ENCODE measurements around the gene ADAP1. TPM values are rescaled to one million over a fixed set of nuclear protein-coding genes. Genes with fewer than 3 reads are reported as not detected.

ADAP1 gene
- polyA plus RNA-seq, 3 donors = 49.1 to 117 (median 72.2) TPM

GRCh38 chr7:938546-939185 is 15.8 kb downstream of the ADAP1 start:
- H3K79me2 ChIP-seq (ENCODE audit: insufficient read depth, low read length) = peaks cover 75% of the 10 kb centered on the region

GRCh38 chr7:937856-938484 is 16.5 kb downstream of the ADAP1 start:
- peaks cover 26 to 31% of the 10 kb centered on the region in 2 donors for H3K4me1 ChIP-seq (ENCODE audit: control insufficient read depth in 1 of 2, insufficient read depth in 2 of 2, low read length in 2 of 2)
- H3K9me3 Mint-ChIP-seq = peaks cover 0 to 3% (median 0%) of the 10 kb centered on the region in 7 donors
- intact Hi-C loops (cut with micrococcal nuclease) = no loop called here
- H3K4me3 ChIP-seq (replicated peaks in 1 of 3; ENCODE audit: low read depth in 2 of 3, low read length in 3 of 3) = no peak overlapping the region
- H2AFZ ChIP-seq (ENCODE audit: insufficient read depth, low read depth, low read length, poor library complexity, severe bottlenecking) = no peak overlapping the region
- no peak overlapping the region for H3K9ac ChIP-seq (ENCODE audit: insufficient read depth, low read length, poor library complexity, severe bottlenecking)
- no peak overlapping the region for H3K27ac ChIP-seq (ENCODE audit: low read depth in 1 of 2, low read length in 2 of 2)
- no peak overlapping the region for H3K4me2 ChIP-seq (replicated peaks; ENCODE audit: extremely low read depth, low read length, poor library complexity, severe bottlenecking)
- peaks cover 75% of the 10 kb centered on the region for H3K79me2 ChIP-seq (ENCODE audit: insufficient read depth, low read length)
- WGBS (ENCODE audit: insufficient coverage) = 88% methylated on average over 4 of the region's 16 CpGs
- H4K20me1 ChIP-seq (ENCODE audit: insufficient read depth, low read length) = peaks cover 75% of the 10 kb centered on the region
- no peak for DNase-seq
- no peaks in the 10 kb centered on the region for H3K27me3 ChIP-seq (ENCODE audit: control insufficient read depth in 2 of 2, insufficient read depth in 2 of 2, low read length in 2 of 2)
- peaks cover 29% of the 10 kb centered on the region for H3K4me1 Mint-ChIP-seq
- TF ChIP-seq CTCF (IDR thresholded peaks at IDR 0.05) = no peak
- no peak overlapping the region for H3K4me3 Mint-ChIP-seq
- H3K36me3 Mint-ChIP-seq = peaks cover 34 to 44% of the 10 kb centered on the region in 2 donors
- H3K27me3 Mint-ChIP-seq (ENCODE audit: low read depth in 3 of 3) = no peaks in the 10 kb centered on the region
- H3K9me3 ChIP-seq (replicated peaks in 1 of 2; ENCODE audit: control insufficient read depth in 1 of 2, insufficient read depth in 1 of 2, low read length in 2 of 2) = no peaks in the 10 kb centered on the region
- peaks cover 29 to 43% of the 10 kb centered on the region in 2 donors for H3K36me3 ChIP-seq (replicated peaks in 1 of 2; ENCODE audit: control insufficient read depth in 1 of 2, insufficient read depth in 2 of 2, low read length in 2 of 2)
- peak overlapping the region in 5 of 7 donors; percentile 46 to 83 (median 58) for H3K27ac Mint-ChIP-seq

More at GRCh38 chr7:938546-939185, 15.8 kb downstream of the ADAP1 start:
- H3K4me1 ChIP-seq (ENCODE audit: control insufficient read depth in 1 of 2, insufficient read depth in 2 of 2, low read length in 2 of 2) = peaks cover 23 to 27% of the 10 kb centered on the region in 2 donors
- Mint-ChIP-seq H3K27me3 (ENCODE audit: low read depth in 3 of 3) (no peaks in the 10 kb centered on the region), H3K4me3 (no peak overlapping the region), H3K36me3 (peaks cover 34 to 44% of the 10 kb centered on the region in 2 donors), H3K27ac (peak overlapping the region in 4 of 7 donors; percentile 35 to 76 (median 64)), H3K9me3 (peaks cover 0 to 3% (median 0%) of the 10 kb centered on the region in 7 donors), H3K4me1 (peaks cover 29% of the 10 kb centered on the region)
- H3K9me3 ChIP-seq (replicated peaks in 1 of 2; ENCODE audit: control insufficient read depth in 1 of 2, insufficient read depth in 1 of 2, low read length in 2 of 2) = no peaks in the 10 kb centered on the region
- H3K27me3 ChIP-seq (ENCODE audit: control insufficient read depth in 2 of 2, insufficient read depth in 2 of 2, low read length in 2 of 2) = no peaks in the 10 kb centered on the region
- no peak overlapping the region for H2AFZ ChIP-seq (ENCODE audit: insufficient read depth, low read depth, low read length, poor library complexity, severe bottlenecking)
- H3K27ac ChIP-seq (ENCODE audit: low read depth in 1 of 2, low read length in 2 of 2) = no peak overlapping the region
- no peak overlapping the region for H3K4me2 ChIP-seq (replicated peaks; ENCODE audit: extremely low read depth, low read length, poor library complexity, severe bottlenecking)
- H3K36me3 ChIP-seq (replicated peaks in 1 of 2; ENCODE audit: control insufficient read depth in 1 of 2, insufficient read depth in 2 of 2, low read length in 2 of 2) = peaks cover 29 to 40% of the 10 kb centered on the region in 2 donors
- WGBS (ENCODE audit: insufficient coverage) = 97% methylated on average over 23 of the region's 27 CpGs
- TF ChIP-seq CTCF (IDR thresholded peaks at IDR 0.05) = no peak
- intact Hi-C loops (cut with micrococcal nuclease) = no loop called here
- no peak for DNase-seq
- H3K9ac ChIP-seq (ENCODE audit: insufficient read depth, low read length, poor library complexity, severe bottlenecking) = no peak overlapping the region
- H3K4me3 ChIP-seq (replicated peaks in 1 of 3; ENCODE audit: low read depth in 2 of 3, low read length in 3 of 3) = no peak overlapping the region
- H4K20me1 ChIP-seq (ENCODE audit: insufficient read depth, low read length) = peaks cover 75% of the 10 kb centered on the region
